ENCODE measurements around the gene SHH.
A peak's percentile ranks its signal among the peaks of the same experiment; 100 is the strongest.

SHH gene

GRCh38 chr7:155806096-155806871 is 6.0 kb downstream of the SHH start:
- no peak for DNase-seq (ENCODE audit: low spot score)

- no peak for DNase-seq (ENCODE audit: low spot score)
These were observed 6.5 kb downstream of the SHH start for GRCh38 chr7:155805826-155806095.

GRCh38 chr7:155804897-155805825 is 7.1 kb downstream of the SHH start:
- DNase-seq (ENCODE audit: low spot score), result peak; percentile 25

- DNase-seq (ENCODE audit: low spot score), result no peak
These were observed 7.8 kb downstream of the SHH start for GRCh38 chr7:155804431-155804831.

- DNase-seq (ENCODE audit: low spot score), result no peak
These were observed 8.6 kb downstream of the SHH start for GRCh38 chr7:155803418-155804376.

GRCh38 chr7:155802906-155803417 is 9.3 kb downstream of the SHH start:
- no peak for DNase-seq (ENCODE audit: low spot score)

- DNase-seq (ENCODE audit: low spot score), result no peak
These were observed 10.0 kb downstream of the SHH start for GRCh38 chr7:155802291-155802690.

- no peak for DNase-seq (ENCODE audit: low spot score)
These were observed 11.5 kb downstream of the SHH start for GRCh38 chr7:155800741-155801267.

- DNase-seq (ENCODE audit: low spot score), result no peak
These were observed 12.0 kb downstream of the SHH start for GRCh38 chr7:155800301-155800700.

GRCh38 chr7:155799514-155799913 is 12.7 kb downstream of the SHH start:
- peak; percentile 24 for DNase-seq (ENCODE audit: low spot score)

GRCh38 chr7:155798673-155799439 is 13.4 kb downstream of the SHH start:
- DNase-seq (ENCODE audit: low spot score), result no peak

- no peak for DNase-seq (ENCODE audit: low spot score)
These were observed 14.7 kb downstream of the SHH start for GRCh38 chr7:155797262-155798250.

GRCh38 chr7:155796381-155797261 is 15.6 kb downstream of the SHH start:
- DNase-seq (ENCODE audit: low spot score), result peak; percentile 13

GRCh38 chr7:155795951-155796350 is 16.3 kb downstream of the SHH start:
- no peak for DNase-seq (ENCODE audit: low spot score)

- DNase-seq (ENCODE audit: low spot score), result no peak
These were observed 16.9 kb downstream of the SHH start for GRCh38 chr7:155795401-155795800.

GRCh38 chr7:155794196-155794595 is 18.1 kb downstream of the SHH start:
- no peak for DNase-seq (ENCODE audit: low spot score)

GRCh38 chr7:155793720-155794119 is 18.5 kb downstream of the SHH start:
- no peak for DNase-seq (ENCODE audit: low spot score)

GRCh38 chr7:155792999-155793560 is 19.2 kb downstream of the SHH start:
- no peak for DNase-seq (ENCODE audit: low spot score)

Measured in cerebellar cortex (tissue), 1 donor.